Measurements from ENCODE around the gene TCFL5.

DNA sequence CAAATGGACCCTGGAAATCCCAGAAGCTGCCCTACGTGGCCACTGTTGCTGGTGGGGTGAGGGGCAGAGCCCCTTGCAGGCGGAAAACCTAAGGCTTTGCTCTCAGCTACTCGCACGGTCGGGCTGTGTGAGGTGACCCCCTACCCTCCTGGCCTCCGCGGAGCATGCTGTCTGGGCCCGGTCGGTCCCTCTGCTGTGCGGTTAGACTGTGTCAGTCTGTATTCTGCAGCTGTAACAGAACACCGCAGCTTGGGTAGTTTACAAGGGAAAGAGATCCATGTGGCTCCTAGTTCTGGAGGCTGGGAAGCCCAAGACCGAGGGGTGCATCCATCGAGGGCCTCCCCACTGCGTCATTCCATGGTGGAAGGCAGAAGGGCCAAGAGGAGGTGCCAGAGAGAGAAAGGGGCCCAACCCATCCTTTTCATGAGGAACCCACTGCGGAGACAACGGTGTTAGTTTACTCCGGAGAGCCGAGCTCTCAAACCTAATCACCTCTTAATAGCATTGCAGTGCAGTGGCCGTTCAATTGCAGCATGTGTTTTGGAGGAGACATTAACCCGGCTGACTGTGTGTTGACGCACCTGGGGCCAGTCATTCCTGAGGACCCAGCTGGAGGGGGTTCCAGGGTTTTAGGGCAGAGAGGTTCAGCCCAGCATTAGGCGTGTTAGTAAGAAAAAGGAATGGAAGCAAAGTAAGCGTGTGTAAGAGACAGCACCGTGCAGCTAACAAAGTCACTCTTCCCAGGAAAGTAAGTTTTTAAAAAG lies 26.5 kb downstream of the TCFL5 start:
- TF ChIP-seq, protein P1, sequence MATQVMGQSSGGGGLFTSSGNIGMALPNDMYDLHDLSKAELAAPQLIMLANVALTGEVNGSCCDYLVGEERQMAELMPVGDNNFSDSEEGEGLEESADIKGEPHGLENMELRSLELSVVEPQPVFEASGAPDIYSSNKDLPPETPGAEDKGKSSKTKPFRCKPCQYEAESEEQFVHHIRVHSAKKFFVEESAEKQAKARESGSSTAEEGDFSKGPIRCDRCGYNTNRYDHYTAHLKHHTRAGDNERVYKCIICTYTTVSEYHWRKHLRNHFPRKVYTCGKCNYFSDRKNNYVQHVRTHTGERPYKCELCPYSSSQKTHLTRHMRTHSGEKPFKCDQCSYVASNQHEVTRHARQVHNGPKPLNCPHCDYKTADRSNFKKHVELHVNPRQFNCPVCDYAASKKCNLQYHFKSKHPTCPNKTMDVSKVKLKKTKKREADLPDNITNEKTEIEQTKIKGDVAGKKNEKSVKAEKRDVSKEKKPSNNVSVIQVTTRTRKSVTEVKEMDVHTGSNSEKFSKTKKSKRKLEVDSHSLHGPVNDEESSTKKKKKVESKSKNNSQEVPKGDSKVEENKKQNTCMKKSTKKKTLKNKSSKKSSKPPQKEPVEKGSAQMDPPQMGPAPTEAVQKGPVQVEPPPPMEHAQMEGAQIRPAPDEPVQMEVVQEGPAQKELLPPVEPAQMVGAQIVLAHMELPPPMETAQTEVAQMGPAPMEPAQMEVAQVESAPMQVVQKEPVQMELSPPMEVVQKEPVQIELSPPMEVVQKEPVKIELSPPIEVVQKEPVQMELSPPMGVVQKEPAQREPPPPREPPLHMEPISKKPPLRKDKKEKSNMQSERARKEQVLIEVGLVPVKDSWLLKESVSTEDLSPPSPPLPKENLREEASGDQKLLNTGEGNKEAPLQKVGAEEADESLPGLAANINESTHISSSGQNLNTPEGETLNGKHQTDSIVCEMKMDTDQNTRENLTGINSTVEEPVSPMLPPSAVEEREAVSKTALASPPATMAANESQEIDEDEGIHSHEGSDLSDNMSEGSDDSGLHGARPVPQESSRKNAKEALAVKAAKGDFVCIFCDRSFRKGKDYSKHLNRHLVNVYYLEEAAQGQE (IDR thresholded peaks at IDR 0.05; ENCODE audit: insufficient read depth in 1 of 2, low read depth in 2 of 2, low read length in 2 of 2) = no peak
- no peak for TF ChIP-seq TAF1 (IDR thresholded peaks at IDR 0.05; ENCODE audit: borderline replicate concordance, insufficient read depth, low read length)

All from PFSK-1 (cell line).